ENCODE measurements around the gene PLEKHO2. TPM values are rescaled to one million over a fixed set of nuclear protein-coding genes. Genes with fewer than 3 reads are reported as not detected.
"Not testable (repeated sequence)": the region's sequence is repeated elsewhere in the genome, so short reads cannot be mapped to it uniquely, and the experiment has no call there.

Gene PLEKHO2, protein sequence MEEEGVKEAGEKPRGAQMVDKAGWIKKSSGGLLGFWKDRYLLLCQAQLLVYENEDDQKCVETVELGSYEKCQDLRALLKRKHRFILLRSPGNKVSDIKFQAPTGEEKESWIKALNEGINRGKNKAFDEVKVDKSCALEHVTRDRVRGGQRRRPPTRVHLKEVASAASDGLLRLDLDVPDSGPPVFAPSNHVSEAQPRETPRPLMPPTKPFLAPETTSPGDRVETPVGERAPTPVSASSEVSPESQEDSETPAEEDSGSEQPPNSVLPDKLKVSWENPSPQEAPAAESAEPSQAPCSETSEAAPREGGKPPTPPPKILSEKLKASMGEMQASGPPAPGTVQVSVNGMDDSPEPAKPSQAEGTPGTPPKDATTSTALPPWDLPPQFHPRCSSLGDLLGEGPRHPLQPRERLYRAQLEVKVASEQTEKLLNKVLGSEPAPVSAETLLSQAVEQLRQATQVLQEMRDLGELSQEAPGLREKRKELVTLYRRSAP
- 1 to 10 TPM; 2.0 to 5.4 (median 3.3) TPM for total RNA-seq

DNA sequence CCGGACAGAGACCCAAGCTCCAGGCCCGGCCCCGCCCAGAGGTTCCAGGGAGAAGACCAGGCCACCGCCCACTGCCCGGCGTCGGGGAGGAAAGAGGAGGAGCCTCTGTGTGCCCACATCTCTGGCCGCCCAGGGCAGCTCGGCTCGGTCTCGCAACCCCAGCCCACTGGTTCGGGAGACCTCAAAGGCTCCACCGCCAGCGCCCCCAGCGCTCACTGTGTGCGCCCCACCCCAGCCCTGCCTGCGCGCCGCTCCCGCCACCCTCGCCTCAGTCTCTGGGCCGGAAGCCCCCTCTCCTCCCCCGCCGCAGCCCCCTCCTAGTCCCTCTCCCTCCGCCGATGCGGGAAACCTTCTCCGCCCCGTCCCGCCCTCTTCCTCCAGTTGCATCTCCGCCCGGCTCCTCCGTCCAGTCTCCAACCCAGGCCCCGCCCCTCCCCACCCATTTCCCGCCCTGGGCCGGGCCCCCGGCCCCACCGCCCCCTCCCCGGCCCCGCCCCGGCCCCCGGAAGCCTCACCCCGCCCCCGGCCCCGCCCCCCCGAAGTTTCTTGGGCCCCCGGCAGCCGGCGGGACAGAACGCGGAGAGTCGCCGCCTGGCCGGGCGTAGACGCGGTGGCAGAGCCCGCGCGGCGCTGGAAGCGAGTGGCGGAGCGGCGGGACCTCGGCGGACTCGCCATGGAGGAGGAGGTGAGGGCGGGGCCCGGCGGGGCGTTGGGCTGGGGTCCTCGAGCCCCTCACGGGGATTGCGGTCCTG is at the start of gene PLEKHO2:
TSS of gene PLEKHO2 (plus strand) at position 572 of the 752 bp plus-strand sequence. CDS start at position 674, 102 bp downstream.
- Histone ChIP-seq H3K4me1 (peaks cover 8 to 25% of the 10 kb centered on the region in 2 donors), H3K4me3 (peak within 1 kb of the TSS; percentile 66 to 92 (median 80)), H3K27ac (peak within 1 kb of the TSS; percentile 84 to 95 (median 89)), H3K36me3 (no peaks in the 10 kb centered on the region), H3K9me3 (no peaks in the 10 kb centered on the region), H3K27me3 (no peaks in the 10 kb centered on the region)
- in situ Hi-C loops (cut with MboI; ENCODE audit: low sequenced_read_pairs in 4 of 4) (loop anchor here in 1 of 4 donors (10.0 kb wide), 1 partner anchor 53 kb away; no protein-coding TSS in a partner anchor), intact Hi-C loops (cut with DNase I; ENCODE audit: low total_unique reads) (loop anchor here (5.0 kb wide), 2 partner anchors 51 to 151 kb away; no protein-coding TSS in a partner anchor)
- TF ChIP-seq, protein P1, sequence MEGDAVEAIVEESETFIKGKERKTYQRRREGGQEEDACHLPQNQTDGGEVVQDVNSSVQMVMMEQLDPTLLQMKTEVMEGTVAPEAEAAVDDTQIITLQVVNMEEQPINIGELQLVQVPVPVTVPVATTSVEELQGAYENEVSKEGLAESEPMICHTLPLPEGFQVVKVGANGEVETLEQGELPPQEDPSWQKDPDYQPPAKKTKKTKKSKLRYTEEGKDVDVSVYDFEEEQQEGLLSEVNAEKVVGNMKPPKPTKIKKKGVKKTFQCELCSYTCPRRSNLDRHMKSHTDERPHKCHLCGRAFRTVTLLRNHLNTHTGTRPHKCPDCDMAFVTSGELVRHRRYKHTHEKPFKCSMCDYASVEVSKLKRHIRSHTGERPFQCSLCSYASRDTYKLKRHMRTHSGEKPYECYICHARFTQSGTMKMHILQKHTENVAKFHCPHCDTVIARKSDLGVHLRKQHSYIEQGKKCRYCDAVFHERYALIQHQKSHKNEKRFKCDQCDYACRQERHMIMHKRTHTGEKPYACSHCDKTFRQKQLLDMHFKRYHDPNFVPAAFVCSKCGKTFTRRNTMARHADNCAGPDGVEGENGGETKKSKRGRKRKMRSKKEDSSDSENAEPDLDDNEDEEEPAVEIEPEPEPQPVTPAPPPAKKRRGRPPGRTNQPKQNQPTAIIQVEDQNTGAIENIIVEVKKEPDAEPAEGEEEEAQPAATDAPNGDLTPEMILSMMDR (IDR thresholded peaks at IDR 0.05 in 4 of 5, conservative IDR thresholded peaks at IDR 0.05 in 1 of 5) = no peak
- peak; percentile 61 to 79 for TF ChIP-seq POLR2A (IDR thresholded peaks at IDR 0.05)
- DNase-seq = peak; percentile 89 to 90
- peak; percentile 84 to 85 for ATAC-seq

DNA sequence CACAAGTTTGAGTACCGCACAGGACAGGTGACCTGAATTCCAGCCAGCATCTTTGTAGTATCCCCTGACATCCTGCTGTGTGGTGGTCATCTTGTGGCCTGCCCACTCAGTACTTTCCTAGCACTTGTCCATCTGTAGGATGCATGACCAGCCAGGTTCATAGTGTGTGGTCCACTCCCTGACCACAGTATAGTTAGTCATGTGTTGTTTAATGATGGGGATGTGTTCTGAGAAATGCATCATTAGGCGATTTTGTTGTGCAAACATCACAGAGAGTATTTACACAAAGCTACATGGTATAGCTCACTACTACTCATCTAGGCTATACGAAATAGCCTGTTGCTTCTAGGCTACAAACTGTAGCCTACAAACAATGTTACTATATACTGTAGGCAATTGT is 49.4 kb upstream of the PLEKHO2 start:
- ATAC-seq = no peak

DNA sequence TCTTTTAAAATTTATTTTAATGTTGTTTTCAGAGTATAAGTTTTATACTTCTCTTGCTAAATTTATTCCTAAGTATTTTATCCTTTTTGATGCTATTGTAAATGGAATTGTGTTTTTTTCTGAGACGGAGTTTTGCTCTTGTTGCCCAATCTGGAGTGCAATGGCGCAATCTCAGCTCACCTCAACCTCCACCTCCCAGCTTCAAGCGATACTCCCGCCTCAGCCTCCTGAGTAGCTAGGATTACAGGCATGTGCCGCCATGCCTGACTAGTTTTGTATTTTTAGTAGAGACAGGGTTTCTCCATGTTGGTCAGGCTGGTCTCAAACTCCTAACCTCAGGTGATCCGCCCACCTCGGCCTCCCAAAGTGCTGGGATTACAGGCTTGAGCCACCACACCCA is 46.4 kb upstream of the PLEKHO2 start:
- H3K4me3 ChIP-seq; H3K27me3 ChIP-seq; DNase-seq; in situ Hi-C loops (cut with MboI; ENCODE audit: low sequenced_read_pairs in 4 of 4); H3K9me3 ChIP-seq; H3K27ac ChIP-seq; H3K36me3 ChIP-seq; H3K4me1 ChIP-seq; ATAC-seq; intact Hi-C loops (cut with DNase I; ENCODE audit: low total_unique reads): not testable (repeated sequence)

More for the DNA sequence above, 49.4 kb upstream of the PLEKHO2 start:
- DNase-seq = no peak
- intact Hi-C loops (cut with DNase I; ENCODE audit: low total_unique reads) (no loop called here), in situ Hi-C loops (cut with MboI; ENCODE audit: low sequenced_read_pairs in 4 of 4) (no loop called here)
- no peaks in the 10 kb centered on the region for H3K27me3 ChIP-seq
- no peaks in the 10 kb centered on the region for H3K36me3 ChIP-seq
- no peak overlapping the region for H3K27ac ChIP-seq
- TF ChIP-seq, protein P1 (IDR thresholded peaks at IDR 0.05 in 4 of 5, conservative IDR thresholded peaks at IDR 0.05 in 1 of 5) = no peak
- TF ChIP-seq POLR2A (IDR thresholded peaks at IDR 0.05) = no peak
- H3K4me3 ChIP-seq = no peak overlapping the region
- H3K4me1 ChIP-seq = no peaks in the 10 kb centered on the region
- H3K9me3 ChIP-seq = no peaks in the 10 kb centered on the region

- H3K4me3 ChIP-seq; DNase-seq; H3K27ac ChIP-seq; ATAC-seq; H3K9me3 ChIP-seq; H3K27me3 ChIP-seq; H3K4me1 ChIP-seq; H3K36me3 ChIP-seq; intact Hi-C loops (cut with DNase I; ENCODE audit: low total_unique reads); in situ Hi-C loops (cut with MboI; ENCODE audit: low sequenced_read_pairs in 4 of 4): not testable (repeated sequence)
Observed at GRCh38 chr15:64795921-64796320, 45.8 kb upstream of the PLEKHO2 start.

GRCh38 chr15:64798905-64799304 is 42.8 kb upstream of the PLEKHO2 start:
- intact Hi-C loops (cut with DNase I; ENCODE audit: low total_unique reads); H3K9me3 ChIP-seq; H3K4me3 ChIP-seq; H3K27ac ChIP-seq; in situ Hi-C loops (cut with MboI; ENCODE audit: low sequenced_read_pairs in 4 of 4); ATAC-seq; H3K4me1 ChIP-seq; H3K36me3 ChIP-seq; H3K27me3 ChIP-seq; DNase-seq: not testable (repeated sequence)

GRCh38 chr15:64800476-64800875 is 41.2 kb upstream of the PLEKHO2 start:
- H3K9me3 ChIP-seq = no peaks in the 10 kb centered on the region
- no peak overlapping the region for H3K4me3 ChIP-seq
- no peak overlapping the region for H3K27ac ChIP-seq
- intact Hi-C loops (cut with DNase I; ENCODE audit: low total_unique reads) = no loop called here
- H3K4me1 ChIP-seq = no peaks in the 10 kb centered on the region
- in situ Hi-C loops (cut with MboI; ENCODE audit: low sequenced_read_pairs in 4 of 4) = no loop called here
- ATAC-seq (no peak), DNase-seq (no peak)
- TF ChIP-seq, protein P1 (IDR thresholded peaks at IDR 0.05 in 4 of 5, conservative IDR thresholded peaks at IDR 0.05 in 1 of 5) = no peak
- no peak for TF ChIP-seq POLR2A (IDR thresholded peaks at IDR 0.05)
- no peaks in the 10 kb centered on the region for H3K27me3 ChIP-seq
- no peaks in the 10 kb centered on the region for H3K36me3 ChIP-seq
